Activated T-cell treated with anti-CD3 and anti-CD28 coated beads, Interleukin-2, amount 50 U/mL, for 48 hours (primary cell): ENCODE data around the gene ARHGEF4.
"Not testable (repeated sequence)": the region's sequence is repeated elsewhere in the genome, so short reads cannot be mapped to it uniquely, and the experiment has no call there.

Source experiments
- DNase-seq, 2 experiments: peaks; one replicate each; pipeline ENCODE4 v3.0.0-alpha.2; 2020

The ARHGEF4 gene

GRCh38 chr2:131056932-131057287, 220.2 kb downstream of the ARHGEF4 start:
- no peak for DNase-seq

- DNase-seq: no peak
Observed at GRCh38 chr2:131058214-131058843, 221.6 kb downstream of the ARHGEF4 start.

GRCh38 chr2:131058920-131059319, 222.2 kb downstream of the ARHGEF4 start:
- DNase-seq: no peak

GRCh38 chr2:131063501-131064283, 227.0 kb downstream of the ARHGEF4 start:
- DNase-seq: no peak

GRCh38 chr2:131064589-131065512, 228.1 kb downstream of the ARHGEF4 start:
- no peak for DNase-seq

- no peak for DNase-seq
Observed at GRCh38 chr2:131067465-131068125, 230.9 kb downstream of the ARHGEF4 start.

- DNase-seq: not testable (repeated sequence)
Observed at GRCh38 chr2:131068172-131068571, 231.5 kb downstream of the ARHGEF4 start.

GRCh38 chr2:131075578-131075977, 238.9 kb downstream of the ARHGEF4 start:
- not testable (repeated sequence) for DNase-seq

GRCh38 chr2:131076707-131077106, 240.0 kb downstream of the ARHGEF4 start:
- DNase-seq: no peak

GRCh38 chr2:131077182-131077846, 240.6 kb downstream of the ARHGEF4 start:
- no peak for DNase-seq

- no peak for DNase-seq
Observed at GRCh38 chr2:131077966-131078365, 241.3 kb downstream of the ARHGEF4 start.

GRCh38 chr2:131079931-131080330, 243.2 kb downstream of the ARHGEF4 start:
- not testable (repeated sequence) for DNase-seq

GRCh38 chr2:131081190-131081589, 244.5 kb downstream of the ARHGEF4 start:
- DNase-seq: no peak

- no peak for DNase-seq
Observed at GRCh38 chr2:131085646-131086045, 248.9 kb downstream of the ARHGEF4 start.

- DNase-seq: no peak
Observed at GRCh38 chr2:131092458-131093005, 255.8 kb downstream of the ARHGEF4 start.

GRCh38 chr2:131093006-131093695, 256.4 kb downstream of the ARHGEF4 start, which contains the start of gene FAM168B:
Gene FAM168B (minus strand): TSS chr2:131093460. CDS start chr2:131082646, 10,814 bp downstream.
- DNase-seq: peak; percentile 92 to 94

GRCh38 chr2:131093696-131094462, 257.2 kb downstream of the ARHGEF4 start:
- DNase-seq: peak; percentile 49 to 53

- no peak for DNase-seq
Observed at GRCh38 chr2:131094463-131095281, 258.0 kb downstream of the ARHGEF4 start.
